SHP77 (cell line): ENCODE measurements around the gene KCTD17.

Source experiments
- DNase-seq, 2 experiments: peaks; one replicate each; lab custom pipeline; 2025; lab: John Stamatoyannopoulos, UW

KCTD17 gene

DNA sequence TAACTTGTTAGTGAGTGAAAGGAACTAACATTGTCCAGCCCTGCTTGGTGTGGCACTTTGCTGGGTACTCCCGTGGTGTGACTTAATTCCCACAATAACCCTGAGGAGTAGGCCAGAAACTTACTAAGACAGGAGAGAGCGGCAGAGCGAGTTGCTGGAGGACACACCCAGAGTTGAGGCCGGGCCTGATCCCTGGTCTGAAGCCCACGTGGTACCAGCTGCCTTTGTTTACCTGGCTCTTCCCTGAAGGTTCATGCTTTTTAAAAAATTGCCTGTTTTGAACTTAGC, 31.4 kb upstream of the KCTD17 start:
- DNase-seq: peak in 1 of 2 experiments; percentile 8

DNA sequence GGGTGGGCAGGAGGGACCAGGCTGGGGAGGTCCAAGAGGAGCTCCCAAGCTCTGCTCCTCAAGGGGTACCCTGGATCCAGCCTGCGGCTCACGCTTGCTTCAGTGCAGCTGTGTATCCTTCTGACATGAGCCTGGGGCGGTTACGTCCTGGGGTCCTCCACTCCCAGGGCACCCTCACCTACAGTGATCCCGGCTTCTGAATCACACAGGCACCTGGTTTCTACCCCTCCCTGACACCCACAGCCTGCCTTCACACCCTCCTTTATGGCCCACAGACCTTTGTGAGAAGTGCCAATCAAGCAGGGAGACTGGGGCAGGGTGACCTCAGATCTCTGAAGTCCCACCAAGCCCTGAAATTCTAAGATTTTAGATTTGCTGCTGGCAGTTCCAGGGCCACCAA, 30.5 kb upstream of the KCTD17 start:
- DNase-seq: no peak

DNA sequence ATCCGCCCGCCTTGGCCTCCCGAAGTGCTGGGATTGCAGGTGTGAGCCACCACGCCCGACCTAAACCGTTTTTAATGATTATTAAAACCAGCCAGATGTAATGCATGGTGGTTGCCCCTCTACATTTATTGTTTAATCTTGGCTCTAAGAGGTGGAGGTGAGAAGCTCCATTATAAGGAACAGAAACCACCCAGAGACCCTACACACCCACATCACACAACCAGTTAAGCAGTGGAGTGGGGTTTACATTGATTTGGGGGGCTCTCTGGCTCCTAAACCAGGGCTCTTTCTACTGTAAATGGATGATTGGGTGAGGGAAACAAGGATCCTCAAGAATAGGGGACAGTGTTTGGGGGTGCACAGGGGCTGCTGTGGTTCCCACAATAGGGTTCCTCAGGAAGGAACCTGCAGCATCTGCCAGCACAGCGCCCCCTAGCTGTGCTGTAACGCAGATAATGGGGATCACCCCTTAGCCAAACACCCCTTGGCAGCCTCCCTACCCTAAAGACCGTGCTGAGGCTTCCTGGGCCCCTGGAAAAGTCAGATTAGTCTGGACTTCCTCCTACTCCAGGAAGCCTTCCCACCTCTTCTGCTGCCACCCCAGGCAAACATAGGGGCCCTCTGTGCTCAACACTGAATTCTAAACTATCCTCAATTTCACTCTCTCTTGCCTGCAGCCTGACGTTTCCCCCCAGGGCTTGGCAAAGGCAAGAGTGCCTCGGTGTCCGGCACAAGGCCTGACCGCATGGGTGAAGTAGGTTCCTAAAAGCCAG, 29.6 kb upstream of the KCTD17 start:
- peak in 1 of 2 experiments; percentile 18 for DNase-seq

DNA sequence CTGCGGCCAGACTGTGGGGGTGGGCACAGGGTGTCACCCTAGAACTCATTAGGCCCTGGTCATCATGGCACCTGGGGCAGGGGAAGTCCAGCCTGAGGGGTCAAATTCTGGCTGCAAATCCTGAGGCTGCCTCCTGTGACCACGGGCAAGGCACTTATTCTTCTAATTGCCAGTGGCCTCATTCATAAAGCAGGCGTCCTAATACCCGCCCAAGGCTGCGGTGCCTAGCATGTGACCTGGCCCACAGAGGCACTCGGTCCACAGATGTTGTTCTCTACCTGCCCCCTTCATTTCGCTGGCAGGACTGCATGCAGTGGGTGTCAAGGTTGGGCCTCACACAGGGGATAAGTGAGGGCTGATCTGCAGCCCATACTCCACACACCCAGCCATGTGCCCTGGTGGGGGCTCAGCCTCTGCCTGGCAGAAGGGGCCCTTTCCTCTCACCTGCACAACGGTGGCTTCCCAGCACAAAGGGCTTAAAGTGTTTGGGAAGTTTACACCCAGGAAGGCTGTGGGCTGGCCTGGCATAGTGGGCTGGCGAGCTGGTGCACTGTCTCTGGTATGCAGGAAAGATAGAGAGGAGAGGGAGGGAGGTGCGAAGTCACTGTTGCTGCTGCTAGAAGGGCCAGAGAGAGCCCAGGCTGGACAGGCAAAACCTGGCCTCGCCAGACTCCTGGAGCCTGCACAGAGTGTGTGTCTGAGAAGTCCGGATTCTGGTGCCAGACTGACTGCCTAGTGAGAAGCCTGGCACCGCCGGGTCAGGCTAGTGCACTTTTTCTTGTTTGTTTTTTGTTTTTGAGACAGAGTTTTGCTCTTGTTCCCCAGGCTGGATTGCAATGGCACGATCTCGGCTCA, 28.8 kb upstream of the KCTD17 start:
- DNase-seq: no peak

DNA sequence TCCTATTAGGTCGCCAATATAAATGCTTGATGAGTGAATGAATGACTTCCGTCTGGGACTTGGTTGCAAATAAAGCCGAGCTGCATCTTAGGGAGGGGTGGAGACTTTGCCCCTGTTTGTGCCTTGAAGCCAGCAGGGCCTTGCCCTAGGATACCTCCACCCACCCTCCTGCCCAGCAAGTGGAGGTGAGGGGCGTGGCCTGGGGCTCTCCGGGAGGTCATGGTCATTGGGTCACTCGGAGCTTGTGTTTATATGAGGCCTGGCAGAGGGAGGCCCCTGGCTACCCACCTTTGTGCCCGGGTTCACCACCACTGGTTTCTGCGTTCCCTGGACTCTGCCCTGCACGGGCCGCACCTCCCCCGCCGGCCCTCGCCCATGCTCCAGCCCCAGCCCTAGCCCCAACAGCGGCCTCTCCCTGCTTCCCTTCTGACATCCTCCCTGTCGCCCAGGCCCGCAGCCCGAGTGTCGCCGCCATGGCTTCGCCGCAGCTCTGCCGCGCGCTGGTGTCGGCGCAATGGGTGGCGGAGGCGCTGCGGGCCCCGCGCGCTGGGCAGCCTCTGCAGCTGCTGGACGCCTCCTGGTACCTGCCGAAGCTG, 27.7 kb upstream of the KCTD17 start:
- no peak for DNase-seq

DNA sequence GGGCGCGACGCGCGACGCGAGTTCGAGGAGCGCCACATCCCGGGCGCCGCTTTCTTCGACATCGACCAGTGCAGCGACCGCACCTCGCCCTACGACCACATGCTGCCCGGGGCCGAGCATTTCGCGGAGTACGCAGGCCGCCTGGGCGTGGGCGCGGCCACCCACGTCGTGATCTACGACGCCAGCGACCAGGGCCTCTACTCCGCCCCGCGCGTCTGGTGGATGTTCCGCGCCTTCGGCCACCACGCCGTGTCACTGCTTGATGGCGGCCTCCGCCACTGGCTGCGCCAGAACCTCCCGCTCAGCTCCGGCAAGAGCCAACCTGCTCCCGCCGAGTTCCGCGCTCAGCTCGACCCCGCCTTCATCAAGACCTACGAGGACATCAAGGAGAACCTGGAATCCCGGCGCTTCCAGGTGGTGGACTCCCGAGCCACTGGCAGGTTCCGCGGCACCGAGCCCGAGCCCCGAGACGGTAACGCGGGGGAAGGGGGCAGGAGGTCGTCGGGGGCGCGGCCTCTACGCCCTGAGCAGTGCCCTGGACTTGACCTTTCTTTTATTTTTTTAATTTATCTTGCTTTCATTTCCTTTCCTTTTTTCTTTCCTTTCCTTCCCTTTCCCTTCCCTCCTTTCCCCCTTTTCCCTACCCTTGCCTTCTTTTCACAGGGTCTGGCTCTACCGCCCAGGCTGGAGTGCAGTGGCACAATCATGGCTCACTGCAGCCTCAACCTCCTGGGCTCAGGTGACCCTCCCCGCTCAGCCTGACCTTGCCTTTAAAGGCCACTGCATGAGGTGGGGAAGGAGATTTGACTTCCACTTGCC, 27.0 kb upstream of the KCTD17 start:
- no peak for DNase-seq

DNA sequence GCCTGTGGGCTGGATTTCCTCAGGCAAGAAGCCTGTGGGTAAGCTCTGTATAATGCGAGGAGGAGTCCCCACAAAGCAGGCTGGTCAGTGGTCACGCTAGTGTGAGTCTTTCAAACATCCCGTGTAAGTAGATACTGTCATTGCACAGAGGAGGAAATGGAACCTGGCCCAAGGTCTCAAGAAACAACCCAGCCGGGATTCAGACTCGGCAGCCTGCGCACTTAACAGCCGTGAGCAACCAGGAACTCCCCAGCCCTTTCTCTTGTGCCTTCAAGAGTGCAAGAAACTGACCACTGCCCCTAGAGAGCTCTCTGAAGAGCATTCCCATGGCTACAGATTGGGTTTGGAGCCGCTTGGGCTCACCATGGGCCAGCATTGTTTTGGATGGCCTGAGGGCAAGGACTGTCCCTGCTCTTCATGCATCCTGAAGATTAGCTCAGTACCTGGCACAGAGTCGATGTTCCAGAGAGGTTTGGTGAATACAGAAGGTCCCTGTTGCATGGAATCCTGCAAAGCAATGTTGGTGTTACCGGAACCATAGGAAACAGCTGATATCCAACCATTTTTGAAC, 26.0 kb upstream of the KCTD17 start:
- DNase-seq: no peak

DNA sequence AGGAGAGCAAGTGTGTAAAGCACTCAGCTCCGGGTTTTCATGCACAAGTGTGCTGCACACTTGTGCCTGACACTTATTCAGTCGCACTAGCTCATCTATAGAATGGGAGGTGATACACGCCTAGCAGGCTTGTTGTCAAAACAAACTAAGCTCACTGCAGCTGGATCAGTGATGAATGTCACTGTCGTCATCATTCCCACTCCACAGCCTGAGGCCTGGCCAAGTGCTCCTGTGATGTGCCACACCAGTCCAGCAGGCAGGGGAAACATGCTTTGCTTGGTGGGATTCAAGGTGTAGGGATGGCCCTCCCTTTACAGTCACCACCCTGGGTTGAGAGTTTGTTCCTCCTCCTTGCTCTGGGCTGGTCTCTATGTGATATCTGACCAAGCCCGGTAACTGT, 25.2 kb upstream of the KCTD17 start:
- no peak for DNase-seq

DNA sequence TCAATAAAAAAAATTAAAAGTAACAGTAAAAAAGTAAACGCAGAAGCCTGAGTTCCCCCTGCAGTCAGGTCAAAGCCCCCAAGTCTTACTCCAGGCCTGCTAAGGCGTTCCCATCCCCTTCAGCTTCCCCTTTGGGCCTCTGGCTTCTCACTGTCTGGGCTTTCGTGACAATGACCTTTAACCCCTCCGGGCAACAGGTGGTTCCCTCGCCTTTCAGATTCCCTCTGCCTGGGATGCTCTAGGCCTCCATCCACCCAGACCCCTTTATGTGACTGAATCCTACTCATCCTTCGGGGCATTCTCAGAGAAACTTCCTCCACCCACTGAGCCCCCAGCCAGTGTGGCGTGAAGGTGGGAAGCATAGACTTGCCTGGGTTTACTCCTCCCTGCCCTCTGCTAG, 24.0 kb upstream of the KCTD17 start:
- DNase-seq: no peak

DNA sequence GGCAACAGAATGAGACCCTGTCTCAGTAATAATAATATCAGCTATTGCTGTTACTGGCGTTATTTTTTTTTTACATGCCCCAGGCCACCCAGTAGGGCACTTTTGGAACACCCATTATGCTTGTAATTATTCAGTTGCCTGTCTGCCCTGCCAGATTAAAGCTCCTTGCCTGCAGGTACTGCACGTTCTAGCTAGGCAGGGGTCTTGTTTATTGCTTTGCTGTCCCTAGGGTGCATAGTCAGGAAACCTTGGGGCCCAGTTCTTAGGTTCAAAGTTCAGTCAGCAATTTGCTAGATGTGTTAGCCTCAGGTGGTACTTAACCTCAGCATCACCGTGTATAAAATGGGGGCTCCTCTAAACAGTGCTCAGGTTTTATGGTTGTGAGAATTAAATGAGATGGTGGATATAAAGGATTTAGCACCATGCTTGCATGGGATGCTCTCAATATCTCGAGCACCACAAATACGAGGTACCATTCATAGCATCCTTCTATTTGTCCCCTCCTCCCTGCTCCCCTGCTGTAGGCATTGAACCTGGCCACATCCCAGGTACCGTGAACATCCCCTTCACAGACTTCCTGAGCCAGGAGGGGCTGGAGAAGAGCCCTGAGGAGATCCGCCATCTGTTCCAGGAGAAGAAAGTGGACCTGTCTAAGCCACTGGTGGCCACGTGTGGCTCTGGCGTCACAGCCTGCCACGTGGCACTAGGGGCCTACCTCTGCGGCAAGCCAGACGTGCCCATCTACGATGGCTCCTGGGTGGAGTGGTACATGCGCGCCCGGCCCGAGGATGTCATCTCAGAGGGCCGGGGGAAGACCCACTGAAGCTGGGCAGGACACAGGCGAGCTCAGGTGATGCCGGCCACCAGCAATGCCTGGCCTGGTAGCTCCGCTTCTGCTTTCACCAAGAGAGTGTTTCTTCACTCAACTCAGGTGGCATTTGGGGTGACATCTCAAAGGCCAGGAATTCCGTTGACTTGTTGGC, 22.6 kb upstream of the KCTD17 start:
- no peak for DNase-seq

DNA sequence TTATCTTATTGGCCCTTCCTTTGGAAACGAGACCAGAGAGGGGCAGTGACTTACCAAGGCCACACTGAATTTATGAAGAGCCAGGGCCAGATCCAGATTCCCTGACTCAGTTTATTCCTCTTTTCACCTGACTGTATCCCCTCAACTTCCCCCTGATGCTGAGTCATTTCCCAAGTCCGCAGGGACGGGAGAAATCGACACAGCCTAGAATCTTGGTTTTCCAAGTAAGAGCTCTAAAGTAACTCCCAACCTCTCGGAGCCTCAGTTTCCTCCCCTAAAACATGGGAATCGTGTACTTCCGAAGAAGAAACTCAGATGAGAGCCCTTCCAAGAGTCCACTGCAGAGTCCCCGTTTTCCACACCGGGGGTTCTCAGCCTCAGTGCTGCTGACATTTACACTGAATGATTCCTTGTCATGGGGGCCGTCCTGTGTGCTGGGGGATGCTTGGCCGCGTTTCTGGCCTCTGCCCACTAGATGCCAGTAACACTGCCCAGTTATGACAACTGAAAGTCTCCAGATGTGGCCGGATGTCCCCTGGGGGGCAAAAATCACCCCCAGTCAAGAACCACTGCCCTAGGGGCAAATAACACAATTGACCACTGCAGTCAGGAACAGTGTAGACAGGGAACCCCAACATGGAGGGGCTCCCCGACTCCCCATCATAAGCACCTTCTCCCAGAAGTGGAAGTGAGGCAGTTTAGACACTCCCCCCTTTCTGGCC, 20.8 kb upstream of the KCTD17 start:
- no peak for DNase-seq

DNA sequence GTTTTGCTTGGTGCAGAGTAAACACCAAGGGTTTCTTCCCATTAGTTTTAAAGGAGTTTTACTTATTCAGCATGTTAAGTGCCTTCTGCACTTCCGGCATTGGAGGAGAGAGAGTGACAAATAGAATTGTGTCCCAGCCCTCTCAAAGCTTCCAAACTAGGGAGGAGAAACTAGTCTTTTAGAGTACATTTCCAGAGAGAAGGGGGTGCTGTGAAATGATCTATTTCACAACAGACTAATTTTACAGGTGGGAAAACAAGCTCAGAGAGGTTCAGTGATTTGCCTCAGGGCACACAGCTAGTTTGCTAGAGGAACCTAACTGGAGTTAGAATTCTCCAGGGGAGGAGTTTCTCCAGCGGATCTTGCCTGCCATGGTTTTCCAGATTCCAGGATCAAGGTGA, 19.4 kb upstream of the KCTD17 start:
- DNase-seq: no peak

DNA sequence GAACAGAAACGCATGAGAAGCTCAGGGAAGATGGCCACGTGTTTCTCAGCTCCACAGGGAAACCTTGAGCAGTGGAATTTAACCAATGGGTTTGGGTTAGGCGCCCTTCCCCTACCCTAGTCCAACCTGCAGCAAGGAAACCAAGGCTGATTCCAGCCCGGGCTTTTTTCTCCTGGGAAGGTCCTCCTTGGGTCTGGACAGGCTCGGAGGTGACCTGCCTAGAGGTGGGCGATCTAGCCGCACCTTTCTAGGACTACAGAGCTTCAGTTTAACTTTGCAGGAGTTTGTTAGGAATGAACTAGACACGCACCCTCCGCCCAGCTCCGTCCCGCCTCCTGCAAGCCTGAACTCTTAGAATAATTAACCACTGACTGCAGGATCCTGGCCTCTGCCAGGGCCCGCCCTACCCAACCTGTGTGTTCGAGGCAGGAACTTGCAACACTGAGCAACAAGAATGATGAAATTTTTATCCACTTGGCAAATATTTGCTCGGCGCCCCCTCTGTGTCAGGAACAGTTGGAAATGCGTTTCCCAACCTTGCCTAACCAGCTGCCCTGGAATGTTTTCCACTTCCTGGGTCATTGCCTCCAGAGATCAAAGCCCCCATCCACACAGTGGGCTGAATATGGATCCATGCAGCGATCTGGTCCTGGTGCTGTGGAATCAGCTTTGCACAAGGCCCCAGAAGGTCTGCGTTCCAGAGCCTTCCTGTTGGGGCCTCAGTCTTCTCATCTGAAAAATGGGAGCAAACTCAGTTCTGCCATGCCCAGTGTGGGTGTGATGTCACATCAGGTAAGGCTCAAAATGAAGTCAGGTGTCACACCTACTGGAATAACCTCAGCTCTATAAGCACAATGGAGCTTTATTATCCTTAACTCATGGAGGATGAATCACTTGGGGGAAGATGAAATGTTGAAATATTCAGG, 18.7 kb upstream of the KCTD17 start:
- DNase-seq: no peak

DNA sequence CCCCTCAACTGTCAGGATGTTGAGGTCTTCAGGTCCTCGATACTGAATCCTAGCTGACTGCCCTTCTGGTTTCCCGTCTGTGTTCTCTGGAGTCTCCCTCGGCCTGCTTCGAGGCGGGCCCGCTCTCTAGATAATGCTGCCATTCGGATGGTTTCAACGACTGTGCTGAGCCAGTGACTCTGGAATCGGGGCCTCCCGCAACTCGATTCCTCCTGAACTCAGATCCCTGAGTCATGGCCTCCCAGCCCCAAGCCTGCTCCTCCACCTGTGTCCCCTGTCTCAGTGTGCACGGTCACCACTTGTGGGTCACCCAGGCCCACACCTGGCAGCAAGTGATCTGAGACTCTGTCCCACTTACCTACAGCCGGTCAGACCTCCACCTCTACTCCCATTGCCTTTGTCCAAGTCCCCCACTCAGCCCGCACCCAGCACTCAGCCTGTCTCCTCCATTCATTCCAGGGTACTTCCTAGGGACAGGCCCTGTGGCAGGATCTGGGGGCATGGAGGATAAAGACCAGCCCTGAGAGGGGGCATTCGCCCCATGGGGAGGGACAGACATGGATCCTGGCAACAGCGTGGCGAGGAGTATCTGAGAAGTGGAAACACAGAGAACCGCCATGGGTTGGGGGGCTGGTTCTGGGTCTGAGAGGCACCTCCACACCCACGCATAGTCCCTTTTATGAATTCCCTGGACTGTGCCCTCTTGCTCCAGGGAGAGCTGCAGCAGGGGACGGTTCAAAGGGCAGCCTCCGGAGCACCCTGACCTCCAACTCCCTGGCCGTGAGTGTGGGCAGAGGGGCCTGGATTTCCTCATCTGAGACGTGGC, 17.7 kb upstream of the KCTD17 start:
- DNase-seq: no peak

DNA sequence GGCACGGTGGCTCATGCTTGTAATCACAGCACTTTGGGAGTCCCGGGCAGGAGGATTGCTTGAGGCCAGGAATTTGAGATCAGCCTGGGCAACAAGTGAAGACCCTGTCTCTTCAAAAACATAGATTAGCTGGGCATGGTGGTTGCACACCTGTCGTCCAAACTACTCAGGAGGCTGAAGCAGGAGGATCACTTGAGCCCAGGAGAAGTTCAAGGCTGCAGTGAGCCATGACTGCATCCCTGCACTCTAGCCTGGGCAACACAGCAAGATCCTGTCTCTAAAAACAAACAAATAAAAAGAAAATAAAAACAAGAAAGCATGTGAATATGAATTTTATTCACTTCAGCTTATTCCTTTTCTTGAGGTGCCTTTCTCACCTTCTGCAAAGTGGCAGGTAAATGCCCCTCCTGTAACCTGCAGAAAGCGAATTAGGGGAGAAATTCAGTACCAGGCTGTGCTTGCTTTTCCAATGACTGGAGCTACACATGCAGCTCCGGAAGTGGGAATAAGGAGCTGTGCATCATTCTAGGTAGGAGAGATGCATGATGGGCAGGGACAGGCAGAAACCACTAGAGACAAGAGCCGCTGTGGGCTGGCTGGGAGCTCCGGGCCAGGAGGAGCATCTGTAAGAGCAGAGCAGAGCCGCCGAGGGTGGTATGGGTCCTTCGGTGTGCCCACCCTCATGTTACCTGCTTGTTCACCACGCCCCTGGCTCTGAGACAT, 14.7 kb upstream of the KCTD17 start:
- no peak for DNase-seq

DNA sequence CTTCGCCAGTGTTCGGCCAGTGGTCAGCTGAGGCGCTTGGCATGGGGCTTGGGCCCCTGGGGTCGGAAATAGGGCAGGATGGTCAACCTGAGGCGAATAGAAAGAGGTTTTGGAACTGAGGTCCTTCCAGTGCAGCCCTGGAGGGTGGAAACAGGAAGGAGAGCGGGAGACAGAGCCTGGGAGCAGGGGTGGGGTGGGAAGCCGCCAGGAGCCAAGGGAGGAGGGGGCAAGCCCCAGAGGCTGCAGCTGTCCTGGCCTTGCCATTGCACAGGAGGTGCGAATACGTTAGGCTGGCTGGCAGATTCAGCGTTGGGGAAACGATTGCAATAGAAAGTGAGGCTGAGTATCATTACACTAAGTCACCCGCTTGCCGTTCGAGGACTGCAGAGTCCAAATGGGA, 13.9 kb upstream of the KCTD17 start:
- no peak for DNase-seq

DNA sequence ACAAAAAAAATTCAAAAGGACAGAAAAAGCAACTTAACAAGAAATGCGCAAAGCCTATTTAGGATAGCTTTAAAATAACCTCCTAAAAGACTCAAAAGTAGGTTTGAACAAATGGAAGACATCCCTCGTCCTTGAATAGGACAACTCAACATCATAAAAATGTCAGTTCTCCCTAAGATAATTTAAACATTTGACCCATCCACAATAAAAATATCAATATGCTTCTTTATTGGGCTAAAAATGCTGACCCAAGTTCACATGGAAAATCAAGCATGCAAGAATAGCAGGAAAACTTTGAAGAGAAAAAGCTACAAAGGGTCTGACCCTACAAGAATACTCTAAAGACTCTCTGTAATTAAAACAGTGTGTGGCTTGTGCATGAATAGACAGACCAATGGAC, 12.1 kb upstream of the KCTD17 start:
- no peak for DNase-seq
